ENCODE results near the gene NVL. TPM values are rescaled to one million over a fixed set of nuclear protein-coding genes. Genes with fewer than 3 reads are reported as not detected.

The NVL gene
- total and polyA plus RNA-seq, 3 experiments from 2014 or later: 23.0 to 46.5 (median 41.6) TPM

- no peaks in the 10 kb centered on the region for H3K9me3 ChIP-seq (ENCODE audit: low read length)
- Mint-ChIP-seq H3K27me3 (no peaks in the 10 kb centered on the region), H3K4me3 (no peak overlapping the region), H3K36me3 (peaks cover 4 to 60% (median 20%) of the 10 kb centered on the region in 3 donors), H3K4me1 (peaks cover 3 to 17% (median 7%) of the 10 kb centered on the region in 3 donors), H3K9me3 (no peaks in the 10 kb centered on the region), H3K27ac (peak overlapping the region in 2 of 8 donors; percentile 9 to 29)
- H3K4me1 ChIP-seq (ENCODE audit: insufficient read depth, low read length): peaks cover 10% of the 10 kb centered on the region
- no peak overlapping the region for H3K4me3 ChIP-seq (ENCODE audit: low read length)
- H3K27me3 ChIP-seq (ENCODE audit: insufficient read depth, low read length, poor library complexity, severe bottlenecking): no peaks in the 10 kb centered on the region
- no peak for DNase-seq
- CTCF ChIA-PET: no interaction called here
- no peak overlapping the region for H3K27ac ChIP-seq (ENCODE audit: low read depth, low read length)
- POLR2A ChIA-PET: no interaction called here
- peaks cover 9% of the 10 kb centered on the region for H3K36me3 ChIP-seq (ENCODE audit: insufficient read depth, low read length)
These were observed 62.8 kb downstream of the NVL start for GRCh38 chr1:224266915-224267856.

GRCh38 chr1:224266105-224266914 lies 63.7 kb downstream of the NVL start:
- H3K9me3 ChIP-seq (ENCODE audit: low read length): no peaks in the 10 kb centered on the region
- H3K4me1 ChIP-seq (ENCODE audit: insufficient read depth, low read length): peaks cover 13% of the 10 kb centered on the region
- Mint-ChIP-seq H3K9me3 (no peaks in the 10 kb centered on the region), H3K4me1 (peaks cover 3 to 25% (median 8%) of the 10 kb centered on the region in 3 donors), H3K27me3 (no peaks in the 10 kb centered on the region), H3K36me3 (peaks cover 4 to 62% (median 22%) of the 10 kb centered on the region in 3 donors), H3K27ac (peak overlapping the region in 5 of 8 donors; percentile 29 to 78 (median 67)), H3K4me3 (no peak overlapping the region)
- no peak overlapping the region for H3K4me3 ChIP-seq (ENCODE audit: low read length)
- no peak overlapping the region for H3K27ac ChIP-seq (ENCODE audit: low read depth, low read length)
- ChIA-PET CTCF (no interaction called here), POLR2A (no interaction called here)
- DNase-seq: no peak
- peaks cover 9% of the 10 kb centered on the region for H3K36me3 ChIP-seq (ENCODE audit: insufficient read depth, low read length)
- H3K27me3 ChIP-seq (ENCODE audit: insufficient read depth, low read length, poor library complexity, severe bottlenecking): no peaks in the 10 kb centered on the region

- ChIA-PET POLR2A (no interaction called here), CTCF (no interaction called here)
- H3K36me3 Mint-ChIP-seq: peaks cover 4 to 53% (median 21%) of the 10 kb centered on the region in 3 donors
These were observed 65.7 kb downstream of the NVL start for GRCh38 chr1:224264321-224264720.

GRCh38 chr1:224262373-224263054 lies 67.5 kb downstream of the NVL start:
- Mint-ChIP-seq H3K27me3 (no peaks in the 10 kb centered on the region), H3K4me3 (no peak overlapping the region), H3K9me3 (no peaks in the 10 kb centered on the region), H3K27ac (peak overlapping the region in 6 of 8 donors; percentile 3 to 81 (median 61)), H3K4me1 (peaks cover 3 to 28% (median 8%) of the 10 kb centered on the region in 3 donors), H3K36me3 (peaks cover 4 to 48% (median 20%) of the 10 kb centered on the region in 3 donors)
- POLR2A ChIA-PET: no interaction called here
- Histone ChIP-seq H3K27ac (ENCODE audit: low read depth, low read length) (no peak overlapping the region), H3K4me3 (ENCODE audit: low read length) (no peak overlapping the region), H3K36me3 (ENCODE audit: insufficient read depth, low read length) (peaks cover 9% of the 10 kb centered on the region), H3K27me3 (ENCODE audit: insufficient read depth, low read length, poor library complexity, severe bottlenecking) (no peaks in the 10 kb centered on the region), H3K4me1 (ENCODE audit: insufficient read depth, low read length) (peaks cover 13% of the 10 kb centered on the region), H3K9me3 (ENCODE audit: low read length) (no peaks in the 10 kb centered on the region)
- CTCF ChIA-PET: no interaction called here
- DNase-seq: no peak

More at GRCh38 chr1:224264321-224264720, 65.7 kb downstream of the NVL start:
- H3K4me1 Mint-ChIP-seq: peaks cover 3 to 28% (median 8%) of the 10 kb centered on the region in 3 donors
- peaks cover 9% of the 10 kb centered on the region for H3K36me3 ChIP-seq (ENCODE audit: insufficient read depth, low read length)
- no peaks in the 10 kb centered on the region for H3K27me3 ChIP-seq (ENCODE audit: insufficient read depth, low read length, poor library complexity, severe bottlenecking)
- H3K27ac Mint-ChIP-seq: peak overlapping the region in 2 of 8 donors; percentile 25 to 83
- no peak overlapping the region for H3K4me3 Mint-ChIP-seq
- no peaks in the 10 kb centered on the region for H3K9me3 ChIP-seq (ENCODE audit: low read length)
- H3K4me1 ChIP-seq (ENCODE audit: insufficient read depth, low read length): peaks cover 13% of the 10 kb centered on the region
- H3K4me3 ChIP-seq (ENCODE audit: low read length): no peak overlapping the region
- no peaks in the 10 kb centered on the region for H3K27me3 Mint-ChIP-seq
- H3K27ac ChIP-seq (ENCODE audit: low read depth, low read length): no peak overlapping the region
- no peak for DNase-seq
- H3K9me3 Mint-ChIP-seq: no peaks in the 10 kb centered on the region

- H3K9me3 ChIP-seq (ENCODE audit: low read length): no peaks in the 10 kb centered on the region
- Mint-ChIP-seq H3K4me3 (no peak overlapping the region), H3K27me3 (no peaks in the 10 kb centered on the region), H3K36me3 (peaks cover 4 to 35% (median 18%) of the 10 kb centered on the region in 3 donors), H3K9me3 (no peaks in the 10 kb centered on the region), H3K27ac (no peak overlapping the region), H3K4me1 (peaks cover 3 to 20% (median 8%) of the 10 kb centered on the region in 3 donors)
- no peaks in the 10 kb centered on the region for H3K27me3 ChIP-seq (ENCODE audit: insufficient read depth, low read length, poor library complexity, severe bottlenecking)
- no peaks in the 10 kb centered on the region for H3K36me3 ChIP-seq (ENCODE audit: insufficient read depth, low read length)
- H3K4me1 ChIP-seq (ENCODE audit: insufficient read depth, low read length): peaks cover 13% of the 10 kb centered on the region
- no peak overlapping the region for H3K4me3 ChIP-seq (ENCODE audit: low read length)
- DNase-seq: no peak
- POLR2A ChIA-PET: no interaction called here
- no peak overlapping the region for H3K27ac ChIP-seq (ENCODE audit: low read depth, low read length)
- CTCF ChIA-PET: interaction anchor here (1.3 kb wide), 1 partner anchor 144 kb away, joined by 3 read pairs; no protein-coding TSS in a partner anchor
These were observed 70.0 kb downstream of the NVL start for GRCh38 chr1:224259986-224260385.

GRCh38 chr1:224258351-224258750 lies 71.6 kb downstream of the NVL start:
- peaks cover 13% of the 10 kb centered on the region for H3K4me1 ChIP-seq (ENCODE audit: insufficient read depth, low read length)
- no peak overlapping the region for H3K27ac ChIP-seq (ENCODE audit: low read depth, low read length)
- peaks cover 4 to 25% (median 16%) of the 10 kb centered on the region in 3 donors for H3K36me3 Mint-ChIP-seq
- H3K27me3 Mint-ChIP-seq: no peaks in the 10 kb centered on the region
- H3K9me3 ChIP-seq (ENCODE audit: low read length): no peaks in the 10 kb centered on the region
- ChIA-PET CTCF (no interaction called here), POLR2A (no interaction called here)
- no peak overlapping the region for H3K4me3 Mint-ChIP-seq
- H3K27me3 ChIP-seq (ENCODE audit: insufficient read depth, low read length, poor library complexity, severe bottlenecking): no peaks in the 10 kb centered on the region
- H3K4me1 Mint-ChIP-seq: peaks cover 3 to 20% (median 8%) of the 10 kb centered on the region in 3 donors
- no peak overlapping the region for H3K4me3 ChIP-seq (ENCODE audit: low read length)
- no peak overlapping the region for H3K27ac Mint-ChIP-seq
- no peak for DNase-seq
- H3K36me3 ChIP-seq (ENCODE audit: insufficient read depth, low read length): no peaks in the 10 kb centered on the region
- no peaks in the 10 kb centered on the region for H3K9me3 Mint-ChIP-seq

- ChIA-PET CTCF (no interaction called here), POLR2A (no interaction called here)
- Mint-ChIP-seq H3K36me3 (peaks cover 0 to 23% (median 14%) of the 10 kb centered on the region in 3 donors), H3K27ac (peak overlapping the region in 2 of 8 donors; percentile 0 to 78), H3K27me3 (no peaks in the 10 kb centered on the region), H3K4me3 (no peak overlapping the region), H3K4me1 (peaks cover 0 to 9% (median 0%) of the 10 kb centered on the region in 3 donors), H3K9me3 (no peaks in the 10 kb centered on the region)
- Histone ChIP-seq H3K9me3 (ENCODE audit: low read length) (no peaks in the 10 kb centered on the region), H3K4me3 (ENCODE audit: low read length) (no peak overlapping the region), H3K27me3 (ENCODE audit: insufficient read depth, low read length, poor library complexity, severe bottlenecking) (no peaks in the 10 kb centered on the region), H3K4me1 (ENCODE audit: insufficient read depth, low read length) (no peaks in the 10 kb centered on the region), H3K36me3 (ENCODE audit: insufficient read depth, low read length) (peaks cover 4% of the 10 kb centered on the region), H3K27ac (ENCODE audit: low read depth, low read length) (no peak overlapping the region)
- DNase-seq: no peak
These were observed 73.3 kb downstream of the NVL start for GRCh38 chr1:224256640-224257039.
